Hepatocyte (in vitro differentiated cells): ENCODE results near the gene KRTAP21-1.

Experiments used
- EZH2 ChIP-seq: fragments of 200-600 bp; sonication (generic); IDR thresholded peaks from 2 replicates; pipeline ENCODE4 v1.6.1; 2016; ENCODE audit warnings: antibody characterized with exemption, mild to moderate bottlenecking, borderline replicate concordance
- EZH2phosphoT487 ChIP-seq: fragments of 200-600 bp; sonication (generic); IDR thresholded peaks from one replicate; pipeline ENCODE4 v1.6.1; 2018; ENCODE audit warnings: antibody characterized with exemption, mild to moderate bottlenecking, low read depth, moderate library complexity; ENCODE audit not compliant: unreplicated experiment, severe bottlenecking
- TF ChIP-seq, protein P1 (sequence below): fragments of 200-600 bp; sonication (generic); IDR thresholded peaks from 2 replicates; pipeline ENCODE4 v1.5.1; 2016; ENCODE audit warnings: antibody characterized with exemption, mild to moderate bottlenecking; ENCODE audit not compliant: poor library complexity

DNA sequence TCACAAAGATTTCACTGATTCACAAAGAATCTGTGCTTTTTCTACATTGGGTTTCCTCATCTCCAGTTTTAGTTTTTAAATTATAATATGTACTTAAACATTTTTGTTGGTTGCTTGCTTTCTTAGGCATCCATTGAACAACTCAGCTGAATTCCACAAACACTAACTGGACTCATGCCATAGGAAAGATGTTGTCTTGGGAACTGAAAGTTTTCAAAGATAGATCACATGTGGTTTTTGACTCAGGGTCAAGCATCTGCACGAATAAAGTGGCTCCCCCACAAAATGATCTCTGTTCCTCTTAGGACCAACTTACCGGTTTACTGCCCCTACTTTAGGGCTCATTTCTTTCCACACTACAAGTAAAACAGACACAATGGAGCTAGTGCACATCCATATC is 3.1 kb upstream of the KRTAP21-1 start:
- TF ChIP-seq, protein P1, sequence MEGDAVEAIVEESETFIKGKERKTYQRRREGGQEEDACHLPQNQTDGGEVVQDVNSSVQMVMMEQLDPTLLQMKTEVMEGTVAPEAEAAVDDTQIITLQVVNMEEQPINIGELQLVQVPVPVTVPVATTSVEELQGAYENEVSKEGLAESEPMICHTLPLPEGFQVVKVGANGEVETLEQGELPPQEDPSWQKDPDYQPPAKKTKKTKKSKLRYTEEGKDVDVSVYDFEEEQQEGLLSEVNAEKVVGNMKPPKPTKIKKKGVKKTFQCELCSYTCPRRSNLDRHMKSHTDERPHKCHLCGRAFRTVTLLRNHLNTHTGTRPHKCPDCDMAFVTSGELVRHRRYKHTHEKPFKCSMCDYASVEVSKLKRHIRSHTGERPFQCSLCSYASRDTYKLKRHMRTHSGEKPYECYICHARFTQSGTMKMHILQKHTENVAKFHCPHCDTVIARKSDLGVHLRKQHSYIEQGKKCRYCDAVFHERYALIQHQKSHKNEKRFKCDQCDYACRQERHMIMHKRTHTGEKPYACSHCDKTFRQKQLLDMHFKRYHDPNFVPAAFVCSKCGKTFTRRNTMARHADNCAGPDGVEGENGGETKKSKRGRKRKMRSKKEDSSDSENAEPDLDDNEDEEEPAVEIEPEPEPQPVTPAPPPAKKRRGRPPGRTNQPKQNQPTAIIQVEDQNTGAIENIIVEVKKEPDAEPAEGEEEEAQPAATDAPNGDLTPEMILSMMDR = no peak
- no peak for TF ChIP-seq EZH2phosphoT487
- TF ChIP-seq EZH2 = no peak
